PFSK-1 (cell line): ENCODE data around the gene HOXB9.

Experiments used
- FOXP2 ChIP-seq: optimal IDR thresholded peaks from 2 replicates; pipeline ENCODE3; 2011; ENCODE audit warnings: borderline replicate concordance, control low read depth, inconsistent platforms; ENCODE audit not compliant: insufficient read depth; ENCODE audit errors: extremely low read length, extremely low read depth
- POLR2AphosphoS5 ChIP-seq: IDR thresholded peaks from 2 replicates; pipeline ENCODE4 v1.6.1; 2012; ENCODE audit warnings: low read depth, mild to moderate bottlenecking, control low read depth, low read length, moderate library complexity
- SIN3A ChIP-seq: IDR thresholded peaks from 2 replicates; pipeline ENCODE4 v1.6.1; 2012; ENCODE audit warnings: mild to moderate bottlenecking, low read length, moderate library complexity, borderline replicate concordance; ENCODE audit not compliant: insufficient read depth
- TAF1 ChIP-seq: IDR thresholded peaks from 2 replicates; pipeline ENCODE4 v1.6.1; 2012; ENCODE audit warnings: low read length, control low read depth, borderline replicate concordance; ENCODE audit not compliant: insufficient read depth
- TF ChIP-seq, protein P1 (sequence below), 2 experiments: IDR thresholded peaks; 2 replicates each; pipeline versions ENCODE4 v1.6.1 to v1.8.0; 2011 to 2012; ENCODE audit warnings: low read depth in 2 of 2, low read length in 2 of 2, control low read depth in 1 of 2, inconsistent platforms in 1 of 2, mild to moderate bottlenecking in 1 of 2, moderate library complexity in 1 of 2; ENCODE audit not compliant: insufficient read depth in 1 of 2

DNA sequence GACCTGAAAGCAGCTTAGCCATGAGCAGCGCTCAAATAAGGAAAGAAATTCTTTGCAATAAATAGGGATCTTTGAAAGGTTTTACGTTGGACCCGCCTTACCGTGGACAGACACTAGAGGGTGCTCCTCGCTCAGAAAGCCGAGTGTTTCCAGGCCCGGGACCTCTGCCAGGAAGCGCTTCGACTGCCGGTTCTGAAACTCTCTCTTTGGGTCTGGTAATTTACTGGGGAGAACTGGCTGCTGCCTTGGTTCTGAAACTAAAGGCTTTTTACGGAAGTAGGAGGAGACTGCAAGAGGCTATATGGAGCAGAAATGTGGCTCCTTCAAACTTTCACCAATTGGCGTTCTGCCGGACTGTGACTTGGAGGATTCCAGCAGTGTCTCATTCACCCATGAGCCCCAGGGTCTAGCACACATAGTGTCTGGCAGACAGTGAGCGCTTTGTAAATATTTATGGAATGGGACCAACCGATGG, 45.6 kb upstream of the HOXB9 start:
- no peak for TF ChIP-seq POLR2AphosphoS5
- TF ChIP-seq, protein P1, sequence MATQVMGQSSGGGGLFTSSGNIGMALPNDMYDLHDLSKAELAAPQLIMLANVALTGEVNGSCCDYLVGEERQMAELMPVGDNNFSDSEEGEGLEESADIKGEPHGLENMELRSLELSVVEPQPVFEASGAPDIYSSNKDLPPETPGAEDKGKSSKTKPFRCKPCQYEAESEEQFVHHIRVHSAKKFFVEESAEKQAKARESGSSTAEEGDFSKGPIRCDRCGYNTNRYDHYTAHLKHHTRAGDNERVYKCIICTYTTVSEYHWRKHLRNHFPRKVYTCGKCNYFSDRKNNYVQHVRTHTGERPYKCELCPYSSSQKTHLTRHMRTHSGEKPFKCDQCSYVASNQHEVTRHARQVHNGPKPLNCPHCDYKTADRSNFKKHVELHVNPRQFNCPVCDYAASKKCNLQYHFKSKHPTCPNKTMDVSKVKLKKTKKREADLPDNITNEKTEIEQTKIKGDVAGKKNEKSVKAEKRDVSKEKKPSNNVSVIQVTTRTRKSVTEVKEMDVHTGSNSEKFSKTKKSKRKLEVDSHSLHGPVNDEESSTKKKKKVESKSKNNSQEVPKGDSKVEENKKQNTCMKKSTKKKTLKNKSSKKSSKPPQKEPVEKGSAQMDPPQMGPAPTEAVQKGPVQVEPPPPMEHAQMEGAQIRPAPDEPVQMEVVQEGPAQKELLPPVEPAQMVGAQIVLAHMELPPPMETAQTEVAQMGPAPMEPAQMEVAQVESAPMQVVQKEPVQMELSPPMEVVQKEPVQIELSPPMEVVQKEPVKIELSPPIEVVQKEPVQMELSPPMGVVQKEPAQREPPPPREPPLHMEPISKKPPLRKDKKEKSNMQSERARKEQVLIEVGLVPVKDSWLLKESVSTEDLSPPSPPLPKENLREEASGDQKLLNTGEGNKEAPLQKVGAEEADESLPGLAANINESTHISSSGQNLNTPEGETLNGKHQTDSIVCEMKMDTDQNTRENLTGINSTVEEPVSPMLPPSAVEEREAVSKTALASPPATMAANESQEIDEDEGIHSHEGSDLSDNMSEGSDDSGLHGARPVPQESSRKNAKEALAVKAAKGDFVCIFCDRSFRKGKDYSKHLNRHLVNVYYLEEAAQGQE (IDR thresholded peaks at IDR 0.05; ENCODE audit: insufficient read depth in 1 of 2, low read depth in 2 of 2, low read length in 2 of 2), result 0 out of 4 replicates have a peak, but pooled peaks of 1 of the 2 experiments have one; percentile 22
- no peak for TF ChIP-seq TAF1
- TF ChIP-seq SIN3A, result no peak
- no peak for TF ChIP-seq FOXP2
